Measurements from ENCODE around the gene SPESP1. TPM values are rescaled to one million over a fixed set of nuclear protein-coding genes. Genes with fewer than 3 reads are reported as not detected.
"Not testable (repeated sequence)": the region's sequence is repeated elsewhere in the genome, so short reads cannot be mapped to it uniquely, and the experiment has no call there.

The SPESP1 gene
- polyA plus RNA-seq, 3 donors, result 2.5 to 6.0 (median 2.9) TPM

GRCh38 chr15:68957696-68958095 is 27.4 kb downstream of the SPESP1 start:
- no peak for DNase-seq

GRCh38 chr15:68958597-68958996 is 28.3 kb downstream of the SPESP1 start:
- no peak for DNase-seq

- no peak for DNase-seq
These were observed 32.1 kb downstream of the SPESP1 start for GRCh38 chr15:68962465-68962864.

GRCh38 chr15:68963719-68964118 is 33.4 kb downstream of the SPESP1 start:
- DNase-seq, result not testable (repeated sequence)

- DNase-seq, result no peak
These were observed 36.7 kb downstream of the SPESP1 start for GRCh38 chr15:68966996-68967395.

GRCh38 chr15:68967948-68968347 is 37.6 kb downstream of the SPESP1 start:
- no peak for DNase-seq

- no peak for DNase-seq
These were observed 39.0 kb downstream of the SPESP1 start for GRCh38 chr15:68969298-68969697.

GRCh38 chr15:68972201-68973065 is 42.1 kb downstream of the SPESP1 start:
- no peak for DNase-seq

- not testable (repeated sequence) for DNase-seq
These were observed 45.4 kb downstream of the SPESP1 start for GRCh38 chr15:68975651-68976160.

- DNase-seq, result not testable (repeated sequence)
These were observed 47.1 kb downstream of the SPESP1 start for GRCh38 chr15:68977426-68977825.

GRCh38 chr15:68979006-68979405 is 48.7 kb downstream of the SPESP1 start:
- DNase-seq, result no peak

GRCh38 chr15:68979816-68980215 is 49.5 kb downstream of the SPESP1 start:
- DNase-seq, result no peak

GRCh38 chr15:68980786-68981185 is 50.5 kb downstream of the SPESP1 start:
- no peak for DNase-seq

GRCh38 chr15:68981941-68982340 is 51.6 kb downstream of the SPESP1 start:
- no peak for DNase-seq

GRCh38 chr15:68982976-68983563 is 52.7 kb downstream of the SPESP1 start:
- DNase-seq, result no peak

- DNase-seq, result peak; percentile 67
These were observed 53.7 kb downstream of the SPESP1 start for GRCh38 chr15:68983961-68984481.

- no peak for DNase-seq
These were observed 54.3 kb downstream of the SPESP1 start for GRCh38 chr15:68984586-68984985.

- no peak for DNase-seq
These were observed 55.1 kb downstream of the SPESP1 start for GRCh38 chr15:68985361-68985891.

- DNase-seq, result peak; percentile 29
These were observed 56.0 kb downstream of the SPESP1 start for GRCh38 chr15:68986322-68986721.

GRCh38 chr15:68987120-68987519 is 56.8 kb downstream of the SPESP1 start:
- no peak for DNase-seq

GRCh38 chr15:68987676-68988075 is 57.4 kb downstream of the SPESP1 start:
- DNase-seq, result no peak

- no peak for DNase-seq
These were observed 59.4 kb downstream of the SPESP1 start for GRCh38 chr15:68989541-68990230.
